ENCODE measurements around the gene SPATA31E1. TPM values are rescaled to one million over a fixed set of nuclear protein-coding genes. Genes with fewer than 3 reads are reported as not detected.

SPATA31E1 gene
- polyA plus RNA-seq, 1 of the 3 experiments (the other 2 are of a cell fraction), result not detected

DNA sequence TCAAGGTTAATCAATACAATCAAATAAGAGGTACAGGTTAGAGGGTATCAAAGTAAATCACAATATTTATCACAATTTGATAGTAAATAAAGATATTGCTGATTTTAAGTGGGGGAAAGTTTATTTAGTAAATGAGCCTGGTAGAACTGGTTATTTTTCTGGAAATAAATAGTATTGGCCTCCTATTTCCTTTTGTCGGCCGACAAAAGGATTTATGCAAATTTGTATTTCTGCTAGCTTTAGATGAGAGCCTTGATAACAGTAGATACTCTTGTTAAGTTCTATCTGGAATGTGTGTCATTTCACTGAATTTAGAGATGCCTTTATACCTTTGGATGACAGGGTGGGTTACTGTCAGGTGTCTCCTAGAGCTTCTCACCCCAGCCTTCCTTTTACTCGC, 17.8 kb upstream of the SPATA31E1 start:
- H3K9me3 ChIP-seq, result no peaks in the 10 kb centered on the region
- H4K20me1 ChIP-seq (ENCODE audit: insufficient read depth), result no peaks in the 10 kb centered on the region
- no peak overlapping the region for H3K27ac ChIP-seq (ENCODE audit: low read depth in 2 of 2, low read length in 1 of 2)
- H3K36me3 ChIP-seq (replicated peaks in 1 of 2; ENCODE audit: control insufficient read depth in 1 of 2, insufficient read depth in 2 of 2, low read length in 1 of 2), result no peaks in the 10 kb centered on the region
- H3K4me3 ChIP-seq (ENCODE audit: low read depth in 2 of 2, low read length in 1 of 2), result no peak overlapping the region
- TF ChIP-seq ELF1 (IDR thresholded peaks at IDR 0.05), result no peak
- TF ChIP-seq, protein P1, sequence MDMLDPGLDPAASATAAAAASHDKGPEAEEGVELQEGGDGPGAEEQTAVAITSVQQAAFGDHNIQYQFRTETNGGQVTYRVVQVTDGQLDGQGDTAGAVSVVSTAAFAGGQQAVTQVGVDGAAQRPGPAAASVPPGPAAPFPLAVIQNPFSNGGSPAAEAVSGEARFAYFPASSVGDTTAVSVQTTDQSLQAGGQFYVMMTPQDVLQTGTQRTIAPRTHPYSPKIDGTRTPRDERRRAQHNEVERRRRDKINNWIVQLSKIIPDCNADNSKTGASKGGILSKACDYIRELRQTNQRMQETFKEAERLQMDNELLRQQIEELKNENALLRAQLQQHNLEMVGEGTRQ (IDR thresholded peaks at IDR 0.05; ENCODE audit: borderline replicate concordance, low read depth, low read length), result no peak
- TF ChIP-seq, protein P2, sequence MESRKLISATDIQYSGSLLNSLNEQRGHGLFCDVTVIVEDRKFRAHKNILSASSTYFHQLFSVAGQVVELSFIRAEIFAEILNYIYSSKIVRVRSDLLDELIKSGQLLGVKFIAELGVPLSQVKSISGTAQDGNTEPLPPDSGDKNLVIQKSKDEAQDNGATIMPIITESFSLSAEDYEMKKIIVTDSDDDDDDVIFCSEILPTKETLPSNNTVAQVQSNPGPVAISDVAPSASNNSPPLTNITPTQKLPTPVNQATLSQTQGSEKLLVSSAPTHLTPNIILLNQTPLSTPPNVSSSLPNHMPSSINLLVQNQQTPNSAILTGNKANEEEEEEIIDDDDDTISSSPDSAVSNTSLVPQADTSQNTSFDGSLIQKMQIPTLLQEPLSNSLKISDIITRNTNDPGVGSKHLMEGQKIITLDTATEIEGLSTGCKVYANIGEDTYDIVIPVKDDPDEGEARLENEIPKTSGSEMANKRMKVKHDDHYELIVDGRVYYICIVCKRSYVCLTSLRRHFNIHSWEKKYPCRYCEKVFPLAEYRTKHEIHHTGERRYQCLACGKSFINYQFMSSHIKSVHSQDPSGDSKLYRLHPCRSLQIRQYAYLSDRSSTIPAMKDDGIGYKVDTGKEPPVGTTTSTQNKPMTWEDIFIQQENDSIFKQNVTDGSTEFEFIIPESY (IDR thresholded peaks at IDR 0.05; ENCODE audit: borderline replicate concordance, low read depth), result no peak
- TF ChIP-seq NRF1 (IDR thresholded peaks at IDR 0.05; ENCODE audit: low read depth, low read length), result no peak
- TF ChIP-seq MEF2A (IDR thresholded peaks at IDR 0.05; ENCODE audit: borderline replicate concordance, low read depth), result no peak
- TF ChIP-seq POLR2AphosphoS5 (IDR thresholded peaks at IDR 0.05; ENCODE audit: low read depth, low read length), result no peak
- TF ChIP-seq, protein P3, sequence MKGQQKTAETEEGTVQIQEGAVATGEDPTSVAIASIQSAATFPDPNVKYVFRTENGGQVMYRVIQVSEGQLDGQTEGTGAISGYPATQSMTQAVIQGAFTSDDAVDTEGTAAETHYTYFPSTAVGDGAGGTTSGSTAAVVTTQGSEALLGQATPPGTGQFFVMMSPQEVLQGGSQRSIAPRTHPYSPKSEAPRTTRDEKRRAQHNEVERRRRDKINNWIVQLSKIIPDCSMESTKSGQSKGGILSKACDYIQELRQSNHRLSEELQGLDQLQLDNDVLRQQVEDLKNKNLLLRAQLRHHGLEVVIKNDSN (IDR thresholded peaks at IDR 0.05; ENCODE audit: borderline replicate concordance, low read depth), result no peak
- TF ChIP-seq EP300 (IDR thresholded peaks at IDR 0.05; ENCODE audit: borderline replicate concordance in 1 of 2, low read depth in 1 of 2, low read length in 1 of 2), result no peak
- no peak for TF ChIP-seq MXI1 (IDR thresholded peaks at IDR 0.05; ENCODE audit: low read depth, low read length)
- TF ChIP-seq RAD21 (IDR thresholded peaks at IDR 0.05; ENCODE audit: low read length), result no peak
- no peak for TF ChIP-seq SMC3 (IDR thresholded peaks at IDR 0.05; ENCODE audit: low read depth, low read length)
- TF ChIP-seq CHD2 (IDR thresholded peaks at IDR 0.05; ENCODE audit: low read length, partially characterized antibody), result no peak
- no peak for TF ChIP-seq JUND (IDR thresholded peaks at IDR 0.05)
- no peak for TF ChIP-seq FOSL2 (IDR thresholded peaks at IDR 0.05; ENCODE audit: borderline replicate concordance, low read depth)
- no peak for TF ChIP-seq TAF1 (IDR thresholded peaks at IDR 0.05; ENCODE audit: borderline replicate concordance, low read depth, low read length)
- no peak for TF ChIP-seq YY1 (IDR thresholded peaks at IDR 0.05; ENCODE audit: low read depth)
- TF ChIP-seq, protein P4, sequence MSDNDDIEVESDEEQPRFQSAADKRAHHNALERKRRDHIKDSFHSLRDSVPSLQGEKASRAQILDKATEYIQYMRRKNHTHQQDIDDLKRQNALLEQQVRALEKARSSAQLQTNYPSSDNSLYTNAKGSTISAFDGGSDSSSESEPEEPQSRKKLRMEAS (IDR thresholded peaks at IDR 0.05; ENCODE audit: low read depth), result no peak
- TF ChIP-seq TCF12 (IDR thresholded peaks at IDR 0.05), result no peak
- TF ChIP-seq SIN3A (IDR thresholded peaks at IDR 0.05; ENCODE audit: borderline replicate concordance, low read depth, low read length), result no peak
- H3K9ac ChIP-seq, result no peak overlapping the region
- H2AFZ ChIP-seq (ENCODE audit: low read depth), result no peak overlapping the region
- no peak for DNase-seq
- no peak overlapping the region for H3K4me2 ChIP-seq
- ChIA-PET CTCF (no interaction called here), POLR2A (no interaction called here)
- H3K9me2 ChIP-seq, result no peaks in the 10 kb centered on the region
- H3F3A ChIP-seq (replicated peaks; ENCODE audit: insufficient read depth), result no peaks in the 10 kb centered on the region
- H3K4me1 ChIP-seq (ENCODE audit: control insufficient read depth in 1 of 2, insufficient read depth in 2 of 2, low read depth in 1 of 2, low read length in 1 of 2), result no peaks in the 10 kb centered on the region; a peak in 1 of 4 replicates
- WGBS (ENCODE audit: low lambda C conversion rate), result 77% methylated on average over 3 of the region's 3 CpGs
- no peaks in the 10 kb centered on the region for H3K79me2 ChIP-seq (ENCODE audit: insufficient read depth)
- H3K27me3 ChIP-seq (ENCODE audit: insufficient read depth), result no peaks in the 10 kb centered on the region
